ENCODE results near the gene RIPPLY3. TPM values are rescaled to one million over a fixed set of nuclear protein-coding genes. Genes with fewer than 3 reads are reported as not detected.

Gene RIPPLY3
- total and polyA plus RNA-seq, 2 donors (not counting 3 experiments of a cell fraction or from before 2014, with no cell fraction given), result 0.03 TPM; not detected in 1

DNA sequence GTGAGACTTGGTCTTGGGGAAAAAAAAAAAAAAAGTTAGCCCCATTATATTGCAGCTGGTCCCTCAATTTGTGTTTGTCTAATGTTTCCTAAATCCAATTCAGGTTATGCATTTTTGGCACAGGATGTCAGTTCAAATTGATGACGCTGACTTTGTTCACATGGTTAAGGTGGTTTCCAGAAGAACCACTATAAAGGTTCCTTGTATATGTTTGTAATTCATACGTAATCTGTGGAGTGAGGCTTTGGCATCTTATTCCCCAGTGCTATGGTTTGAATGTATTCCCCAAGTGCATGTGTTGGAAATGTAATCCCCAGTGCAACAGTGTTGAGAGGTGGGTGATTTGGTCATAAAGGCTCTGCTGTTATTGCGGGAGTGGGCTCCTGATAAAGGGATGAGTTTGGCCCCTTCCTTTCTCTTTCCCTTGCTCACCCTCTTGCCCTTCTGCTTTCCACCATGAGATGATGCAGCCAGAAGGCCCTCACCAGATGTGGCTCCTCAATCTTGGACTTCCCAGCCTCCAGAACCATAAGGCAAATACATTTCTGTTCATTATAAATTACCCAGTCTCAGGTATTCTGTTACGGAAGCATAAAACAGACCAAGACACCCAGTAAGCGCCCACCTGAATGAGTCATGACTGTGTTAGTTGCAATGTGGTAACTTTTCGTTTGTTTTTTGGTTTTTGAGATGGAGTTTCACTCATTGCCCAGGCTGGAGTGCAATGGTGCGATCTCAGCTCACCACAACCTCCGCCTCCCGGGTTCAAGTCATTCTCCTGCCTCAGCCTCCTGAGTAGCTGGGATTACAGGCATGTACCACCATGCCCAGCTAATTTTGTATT lies 20.5 kb upstream of the RIPPLY3 start:
- Histone ChIP-seq H2AFZ (ENCODE audit: low read depth, low read length) (no peak overlapping the region), H4K20me1 (replicated peaks; ENCODE audit: control insufficient read depth, extremely low read depth, insufficient read depth, low read length) (no peaks in the 10 kb centered on the region), H3K4me1 (ENCODE audit: control insufficient read depth, extremely low read depth, insufficient read depth, low read length) (peaks cover 2% of the 10 kb centered on the region), H3K27ac (ENCODE audit: insufficient read depth, low read depth, low read length) (no peak overlapping the region), H3K79me2 (ENCODE audit: control insufficient read depth, insufficient read depth, low read length) (no peaks in the 10 kb centered on the region), H3K4me2 (ENCODE audit: insufficient read depth, low read length) (no peak overlapping the region), H3K4me3 (replicated peaks in 1 of 3; ENCODE audit: insufficient read depth in 1 of 3, low read depth in 1 of 3, low read length in 3 of 3) (no peak overlapping the region), H3K9me1 (replicated peaks; ENCODE audit: control insufficient read depth, extremely low read depth, insufficient read depth, low read length) (no peaks in the 10 kb centered on the region), H3K9me3 (replicated peaks; ENCODE audit: control insufficient read depth, insufficient read depth, low read length) (no peaks in the 10 kb centered on the region), H3K36me3 (ENCODE audit: control insufficient read depth in 2 of 2, extremely low read depth in 1 of 2, insufficient read depth in 2 of 2, low read length in 2 of 2) (no peaks in the 10 kb centered on the region), H3K9ac (replicated peaks; ENCODE audit: extremely low read depth, insufficient read depth, low read length) (no peak overlapping the region), H3K27me3 (ENCODE audit: control insufficient read depth in 2 of 2, insufficient read depth in 2 of 2, low read length in 2 of 2) (no peaks in the 10 kb centered on the region)
- intact Hi-C loops (cut with micrococcal nuclease), result loop anchor here (10.0 kb wide), 1 partner anchor 389 kb away; no protein-coding TSS in a partner anchor
- no TSS peak for BruUV-seq (replicated peaks)
- DNase-seq (ENCODE audit: low read depth, low spot score) (no peak), FAIRE-seq (no peak)
- POLR2A ChIA-PET, result no interaction called here
- CTCF ChIA-PET, result interaction anchor here (1.2 kb wide), 1 partner anchor 9 kb away, joined by 4 read pairs; no protein-coding TSS in a partner anchor
- no peak for TF ChIP-seq MYC (IDR thresholded peaks at IDR 0.05; ENCODE audit: low read depth, low read length)
- no peak for TF ChIP-seq JUN (IDR thresholded peaks at IDR 0.05; ENCODE audit: borderline replicate concordance, insufficient read depth, insufficient read length, low read depth)
- no peak for TF ChIP-seq POLR2A (IDR thresholded peaks at IDR 0.05; ENCODE audit: low read depth, low read length)
- no peak for TF ChIP-seq FOS (IDR thresholded peaks at IDR 0.05; ENCODE audit: borderline replicate concordance, insufficient read depth, low read length)
- no peak for TF ChIP-seq POLR2AphosphoS5 (IDR thresholded peaks at IDR 0.05; ENCODE audit: insufficient read depth, low read depth, low read length)
- TF ChIP-seq, protein P1, sequence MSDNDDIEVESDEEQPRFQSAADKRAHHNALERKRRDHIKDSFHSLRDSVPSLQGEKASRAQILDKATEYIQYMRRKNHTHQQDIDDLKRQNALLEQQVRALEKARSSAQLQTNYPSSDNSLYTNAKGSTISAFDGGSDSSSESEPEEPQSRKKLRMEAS (IDR thresholded peaks at IDR 0.05; ENCODE audit: insufficient read depth, insufficient read length), result no peak
- no peak for TF ChIP-seq EZH2 (IDR thresholded peaks at IDR 0.05; ENCODE audit: borderline replicate concordance, low read depth, low read length, severe bottlenecking)
- no peak for TF ChIP-seq GATA2 (IDR thresholded peaks at IDR 0.05; ENCODE audit: insufficient read depth, insufficient read length, low read depth, low read length)
- TF ChIP-seq, protein P2, sequence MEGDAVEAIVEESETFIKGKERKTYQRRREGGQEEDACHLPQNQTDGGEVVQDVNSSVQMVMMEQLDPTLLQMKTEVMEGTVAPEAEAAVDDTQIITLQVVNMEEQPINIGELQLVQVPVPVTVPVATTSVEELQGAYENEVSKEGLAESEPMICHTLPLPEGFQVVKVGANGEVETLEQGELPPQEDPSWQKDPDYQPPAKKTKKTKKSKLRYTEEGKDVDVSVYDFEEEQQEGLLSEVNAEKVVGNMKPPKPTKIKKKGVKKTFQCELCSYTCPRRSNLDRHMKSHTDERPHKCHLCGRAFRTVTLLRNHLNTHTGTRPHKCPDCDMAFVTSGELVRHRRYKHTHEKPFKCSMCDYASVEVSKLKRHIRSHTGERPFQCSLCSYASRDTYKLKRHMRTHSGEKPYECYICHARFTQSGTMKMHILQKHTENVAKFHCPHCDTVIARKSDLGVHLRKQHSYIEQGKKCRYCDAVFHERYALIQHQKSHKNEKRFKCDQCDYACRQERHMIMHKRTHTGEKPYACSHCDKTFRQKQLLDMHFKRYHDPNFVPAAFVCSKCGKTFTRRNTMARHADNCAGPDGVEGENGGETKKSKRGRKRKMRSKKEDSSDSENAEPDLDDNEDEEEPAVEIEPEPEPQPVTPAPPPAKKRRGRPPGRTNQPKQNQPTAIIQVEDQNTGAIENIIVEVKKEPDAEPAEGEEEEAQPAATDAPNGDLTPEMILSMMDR (IDR thresholded peaks at IDR 0.05; ENCODE audit: extremely low read depth in 1 of 2, insufficient read depth in 1 of 2, low read depth in 1 of 2, low read length in 2 of 2), result no peak
- dilution Hi-C loops (cut with MboI; ENCODE audit: extremely low pct_ligation_motif_present, low sequenced_read_pairs), result no loop called here
